ENCODE data around the gene PLCG2.

The PLCG2 gene

GRCh38 chr16:81996664-81997509 is 217.8 kb downstream of the PLCG2 start:
- Histone ChIP-seq H3K4me3 (ENCODE audit: low read length) (no peak overlapping the region), H3K4me2 (ENCODE audit: low read length) (no peak overlapping the region), H3K27ac (ENCODE audit: low read length) (no peak overlapping the region), H4K20me1 (ENCODE audit: insufficient read depth, low read length) (no peaks in the 10 kb centered on the region), H3K9me3 (ENCODE audit: insufficient read depth, low read length) (no peaks in the 10 kb centered on the region), H3K27me3 (ENCODE audit: low read depth, low read length) (no peaks in the 10 kb centered on the region), H3K79me2 (ENCODE audit: low read length) (no peaks in the 10 kb centered on the region), H3K9ac (ENCODE audit: low read length) (no peak overlapping the region), H3K36me3 (replicated peaks; ENCODE audit: low read depth, low read length) (peaks cover 3% of the 10 kb centered on the region), H2AFZ (ENCODE audit: low read depth, low read length) (no peak overlapping the region), H3K4me1 (ENCODE audit: low read length) (no peaks in the 10 kb centered on the region)
- TF ChIP-seq EZH2phosphoT487 (IDR thresholded peaks at IDR 0.05; ENCODE audit: low read depth) = no peak
- TF ChIP-seq CTCF (IDR thresholded peaks at IDR 0.05; ENCODE audit: low read depth, low read length) = 0 out of 2 replicates have a peak, but pooled peaks have one; percentile 3

- Histone ChIP-seq H2AFZ (ENCODE audit: low read depth, low read length) (no peak overlapping the region), H3K9me3 (ENCODE audit: insufficient read depth, low read length) (no peaks in the 10 kb centered on the region), H3K27ac (ENCODE audit: low read length) (no peak overlapping the region), H3K27me3 (ENCODE audit: low read depth, low read length) (no peaks in the 10 kb centered on the region), H3K79me2 (ENCODE audit: low read length) (no peaks in the 10 kb centered on the region), H3K4me1 (ENCODE audit: low read length) (no peaks in the 10 kb centered on the region), H3K4me2 (ENCODE audit: low read length) (no peak overlapping the region), H3K36me3 (replicated peaks; ENCODE audit: low read depth, low read length) (peaks cover 3% of the 10 kb centered on the region), H3K4me3 (ENCODE audit: low read length) (no peak overlapping the region), H4K20me1 (ENCODE audit: insufficient read depth, low read length) (no peaks in the 10 kb centered on the region), H3K9ac (ENCODE audit: low read length) (no peak overlapping the region)
- TF ChIP-seq CTCF (IDR thresholded peaks at IDR 0.05; ENCODE audit: low read depth, low read length) = no peak
- no peak for TF ChIP-seq EZH2phosphoT487 (IDR thresholded peaks at IDR 0.05; ENCODE audit: low read depth)
These were observed 218.6 kb downstream of the PLCG2 start for GRCh38 chr16:81997738-81998137.

DNA sequence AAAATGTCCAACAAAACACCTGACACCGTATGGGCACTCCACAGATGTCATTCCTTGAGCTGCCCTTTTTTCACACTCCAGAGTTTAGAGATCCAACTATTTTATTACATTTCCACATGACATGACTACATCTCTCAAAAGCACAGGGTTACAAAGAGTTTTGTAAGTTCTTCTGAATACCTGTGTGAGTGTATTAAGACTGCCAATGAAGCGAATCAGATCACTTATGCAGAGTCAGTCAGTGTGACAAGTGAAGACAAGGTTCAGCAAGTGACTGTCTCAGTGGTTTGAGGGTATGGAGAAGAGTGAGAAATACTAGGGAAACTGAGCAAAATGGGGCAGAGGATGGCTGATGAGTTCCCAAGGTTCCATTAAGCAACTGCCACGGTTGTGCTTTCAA is 223.7 kb downstream of the PLCG2 start:
- no peak for TF ChIP-seq CTCF (IDR thresholded peaks at IDR 0.05; ENCODE audit: low read depth, low read length)
- TF ChIP-seq EZH2phosphoT487 (IDR thresholded peaks at IDR 0.05; ENCODE audit: low read depth) = no peak
- Histone ChIP-seq H4K20me1 (ENCODE audit: insufficient read depth, low read length) (no peaks in the 10 kb centered on the region), H3K4me3 (ENCODE audit: low read length) (no peak overlapping the region), H3K9ac (ENCODE audit: low read length) (no peak overlapping the region), H2AFZ (ENCODE audit: low read depth, low read length) (no peak overlapping the region), H3K27ac (ENCODE audit: low read length) (no peak overlapping the region), H3K4me2 (ENCODE audit: low read length) (no peak overlapping the region), H3K4me1 (ENCODE audit: low read length) (no peaks in the 10 kb centered on the region), H3K36me3 (replicated peaks; ENCODE audit: low read depth, low read length) (peaks cover 3% of the 10 kb centered on the region), H3K9me3 (ENCODE audit: insufficient read depth, low read length) (no peaks in the 10 kb centered on the region), H3K79me2 (ENCODE audit: low read length) (no peaks in the 10 kb centered on the region), H3K27me3 (ENCODE audit: low read depth, low read length) (no peaks in the 10 kb centered on the region)

GRCh38 chr16:82004601-82005000 is 225.5 kb downstream of the PLCG2 start:
- Histone ChIP-seq H2AFZ (ENCODE audit: low read depth, low read length) (no peak overlapping the region), H4K20me1 (ENCODE audit: insufficient read depth, low read length) (no peaks in the 10 kb centered on the region), H3K27ac (ENCODE audit: low read length) (no peak overlapping the region), H3K27me3 (ENCODE audit: low read depth, low read length) (no peaks in the 10 kb centered on the region), H3K4me3 (ENCODE audit: low read length) (no peak overlapping the region), H3K9me3 (ENCODE audit: insufficient read depth, low read length) (peaks cover 3% of the 10 kb centered on the region; the same call in 1 of the 2 replicates), H3K4me1 (ENCODE audit: low read length) (no peaks in the 10 kb centered on the region), H3K36me3 (replicated peaks; ENCODE audit: low read depth, low read length) (peaks cover 6% of the 10 kb centered on the region), H3K9ac (ENCODE audit: low read length) (no peak overlapping the region), H3K4me2 (ENCODE audit: low read length) (no peak overlapping the region), H3K79me2 (ENCODE audit: low read length) (no peaks in the 10 kb centered on the region)
- TF ChIP-seq CTCF (IDR thresholded peaks at IDR 0.05; ENCODE audit: low read depth, low read length) (no peak), EZH2phosphoT487 (IDR thresholded peaks at IDR 0.05; ENCODE audit: low read depth) (no peak)

Measured in OCI-LY3 (cell line).